ENCODE results near the gene C11orf97. TPM values are rescaled to one million over a fixed set of nuclear protein-coding genes. Genes with fewer than 3 reads are reported as not detected.
"Not testable (repeated sequence)": the region's sequence is repeated elsewhere in the genome, so short reads cannot be mapped to it uniquely, and the experiment has no call there.

The C11orf97 gene
- total RNA-seq, 1 experiment from 2014 or later: not detected

- peak; percentile 65 for DNase-seq
- peak overlapping the region; percentile 82 for H3K4me3 ChIP-seq
- H3K27me3 ChIP-seq: no peaks in the 10 kb centered on the region
- peaks cover 23% of the 10 kb centered on the region for H3K36me3 ChIP-seq
- no peaks in the 10 kb centered on the region for H3K9me3 ChIP-seq
These were observed 32.5 kb downstream of the C11orf97 start for GRCh38 chr11:94544646-94545263.

GRCh38 chr11:94545264-94546161 lies 33.3 kb downstream of the C11orf97 start:
- peak overlapping the region; percentile 82 for H3K4me3 ChIP-seq
- no peaks in the 10 kb centered on the region for H3K9me3 ChIP-seq
- peak; percentile 50 for DNase-seq
- peaks cover 30% of the 10 kb centered on the region for H3K36me3 ChIP-seq
- no peaks in the 10 kb centered on the region for H3K27me3 ChIP-seq

- peaks cover 34% of the 10 kb centered on the region for H3K36me3 ChIP-seq
- no peak for DNase-seq
- H3K27me3 ChIP-seq: no peaks in the 10 kb centered on the region
- H3K9me3 ChIP-seq: no peaks in the 10 kb centered on the region
- H3K4me3 ChIP-seq: peak overlapping the region; percentile 82
These were observed 33.9 kb downstream of the C11orf97 start for GRCh38 chr11:94546162-94546470.

- Histone ChIP-seq H3K27me3 (no peaks in the 10 kb centered on the region), H3K4me3 (peak overlapping the region; percentile 82), H3K9me3 (no peaks in the 10 kb centered on the region), H3K36me3 (peaks cover 34% of the 10 kb centered on the region)
- no peak for DNase-seq
These were observed 34.6 kb downstream of the C11orf97 start for GRCh38 chr11:94546886-94547285.

GRCh38 chr11:94549146-94549545 lies 36.9 kb downstream of the C11orf97 start:
- Histone ChIP-seq H3K27me3 (no peaks in the 10 kb centered on the region), H3K9me3 (no peaks in the 10 kb centered on the region), H3K36me3 (peaks cover 34% of the 10 kb centered on the region), H3K4me3 (no peak overlapping the region)
- DNase-seq: no peak

- Histone ChIP-seq H3K9me3 (no peaks in the 10 kb centered on the region), H3K36me3 (peaks cover 30% of the 10 kb centered on the region), H3K27me3 (no peaks in the 10 kb centered on the region), H3K4me3 (no peak overlapping the region)
- no peak for DNase-seq
These were observed 38.3 kb downstream of the C11orf97 start for GRCh38 chr11:94550513-94550912.

- Histone ChIP-seq H3K27me3 (no peaks in the 10 kb centered on the region), H3K36me3 (peaks cover 16% of the 10 kb centered on the region), H3K4me3 (no peak overlapping the region), H3K9me3 (no peaks in the 10 kb centered on the region)
- peak; percentile 76 for DNase-seq
These were observed 41.7 kb downstream of the C11orf97 start for GRCh38 chr11:94553938-94554337.

GRCh38 chr11:94555752-94556329 lies 43.6 kb downstream of the C11orf97 start:
- H3K4me3 ChIP-seq, H3K27me3 ChIP-seq, H3K9me3 ChIP-seq, DNase-seq, H3K36me3 ChIP-seq: not testable (repeated sequence)

GRCh38 chr11:94557421-94557820 lies 45.2 kb downstream of the C11orf97 start:
- Histone ChIP-seq H3K9me3 (no peaks in the 10 kb centered on the region), H3K4me3 (no peak overlapping the region), H3K36me3 (no peaks in the 10 kb centered on the region; the same call in 1 of the 2 replicates), H3K27me3 (no peaks in the 10 kb centered on the region)
- DNase-seq: no peak

GRCh38 chr11:94557992-94558391 lies 45.7 kb downstream of the C11orf97 start:
- Histone ChIP-seq H3K9me3 (no peaks in the 10 kb centered on the region), H3K27me3 (no peaks in the 10 kb centered on the region), H3K36me3 (no peaks in the 10 kb centered on the region), H3K4me3 (no peak overlapping the region)
- no peak for DNase-seq

GRCh38 chr11:94558468-94558867 lies 46.2 kb downstream of the C11orf97 start:
- Histone ChIP-seq H3K4me3 (no peak overlapping the region), H3K36me3 (no peaks in the 10 kb centered on the region), H3K27me3 (no peaks in the 10 kb centered on the region), H3K9me3 (no peaks in the 10 kb centered on the region)
- DNase-seq: no peak

GRCh38 chr11:94558932-94559331 lies 46.7 kb downstream of the C11orf97 start:
- DNase-seq: no peak
- H3K9me3 ChIP-seq: no peaks in the 10 kb centered on the region
- H3K27me3 ChIP-seq: no peaks in the 10 kb centered on the region
- H3K4me3 ChIP-seq: no peak overlapping the region
- H3K36me3 ChIP-seq: no peaks in the 10 kb centered on the region

- DNase-seq: no peak
- no peak overlapping the region for H3K4me3 ChIP-seq
- H3K36me3 ChIP-seq: no peaks in the 10 kb centered on the region
- no peaks in the 10 kb centered on the region for H3K27me3 ChIP-seq
- no peaks in the 10 kb centered on the region for H3K9me3 ChIP-seq
These were observed 47.1 kb downstream of the C11orf97 start for GRCh38 chr11:94559361-94559760.

- no peak for DNase-seq
- Histone ChIP-seq H3K27me3 (no peaks in the 10 kb centered on the region), H3K36me3 (no peaks in the 10 kb centered on the region), H3K4me3 (no peak overlapping the region), H3K9me3 (no peaks in the 10 kb centered on the region)
These were observed 48.6 kb downstream of the C11orf97 start for GRCh38 chr11:94560834-94561233.

GRCh38 chr11:94563176-94563847 lies 51.1 kb downstream of the C11orf97 start:
- peak; percentile 44 for DNase-seq
- no peak overlapping the region for H3K4me3 ChIP-seq

GRCh38 chr11:94563848-94564467 lies 51.7 kb downstream of the C11orf97 start:
- Histone ChIP-seq H3K9me3 (no peaks in the 10 kb centered on the region), H3K4me3 (no peak overlapping the region), H3K27me3 (no peaks in the 10 kb centered on the region), H3K36me3 (no peaks in the 10 kb centered on the region)
- DNase-seq: no peak

More at GRCh38 chr11:94563176-94563847, 51.1 kb downstream of the C11orf97 start:
- Histone ChIP-seq H3K36me3 (no peaks in the 10 kb centered on the region), H3K27me3 (no peaks in the 10 kb centered on the region), H3K9me3 (no peaks in the 10 kb centered on the region)
